GM23248 (cell line): ENCODE results near the gene IL22. TPM values are rescaled to one million over a fixed set of nuclear protein-coding genes. Genes with fewer than 3 reads are reported as not detected.

ENCODE experiments used
- DNase-seq: peaks from one replicate; pipeline ENCODE4 v3.0.0-alpha.2; 2015
- H2AFZ ChIP-seq: fragments of 200-600 bp; sonication (generic); 2 replicates; pipeline ENCODE4 v1.6.1; 2016; ENCODE audit warnings: antibody characterized with exemption
- H3F3A ChIP-seq: fragments of 200-600 bp; sonication (generic); 2 replicates; pipeline ENCODE4 v1.6.1; 2016; ENCODE audit warnings: mild to moderate bottlenecking, antibody characterized with exemption, mixed run types; ENCODE audit not compliant: insufficient read depth
- H3K27ac ChIP-seq: fragments of 200-600 bp; sonication (generic); 2 replicates; pipeline ENCODE4 v1.5.1; 2016; ENCODE audit warnings: mild to moderate bottlenecking
- H3K27me3 ChIP-seq: fragments of 200-600 bp; sonication (generic); replicated peaks from 2 replicates; pipeline ENCODE4 v1.6.1; 2016; ENCODE audit warnings: mild to moderate bottlenecking; ENCODE audit not compliant: insufficient read depth
- H3K36me3 ChIP-seq: fragments of 200-600 bp; sonication (generic); 2 replicates; pipeline ENCODE4 v1.6.1; 2016; ENCODE audit warnings: low read depth, mild to moderate bottlenecking
- H3K4me1 ChIP-seq: fragments of 200-600 bp; sonication (generic); 2 replicates; pipeline ENCODE4 v1.6.1; 2016; ENCODE audit warnings: mild to moderate bottlenecking; ENCODE audit not compliant: insufficient read depth
- H3K4me2 ChIP-seq: fragments of 200-600 bp; sonication (generic); one replicate; pipeline ENCODE4 v1.6.1; 2016; ENCODE audit warnings: mild to moderate bottlenecking; ENCODE audit not compliant: unreplicated experiment
- H3K4me3 ChIP-seq: fragments of 200-600 bp; sonication (generic); 2 replicates; pipeline ENCODE4 v1.5.1; 2016; ENCODE audit warnings: mild to moderate bottlenecking
- H3K79me2 ChIP-seq: fragments of 200-600 bp; sonication (generic); 2 replicates; pipeline ENCODE4 v1.6.1; 2016; ENCODE audit warnings: mild to moderate bottlenecking; ENCODE audit not compliant: insufficient read depth
- H3K9ac ChIP-seq: fragments of 200-600 bp; sonication (generic); 2 replicates; pipeline ENCODE4 v1.6.1; 2016; ENCODE audit warnings: mild to moderate bottlenecking
- H3K9me2 ChIP-seq: fragments of 200-600 bp; sonication (generic); 2 replicates; pipeline ENCODE4 v1.6.1; 2016; ENCODE audit warnings: mixed run types, mild to moderate bottlenecking, moderate library complexity; ENCODE audit not compliant: insufficient read depth
- H3K9me3 ChIP-seq: fragments of 200-600 bp; sonication (generic); one replicate; pipeline ENCODE4 v1.6.1; 2017; ENCODE audit warnings: low read depth
- H4K20me1 ChIP-seq: fragments of 200-600 bp; sonication (generic); 2 replicates; pipeline ENCODE4 v1.6.0; 2016; ENCODE audit not compliant: insufficient read depth
- EZH2 ChIP-seq: fragments of 200-600 bp; sonication (generic); IDR thresholded peaks from 2 replicates; pipeline ENCODE4 v1.6.1; 2018; ENCODE audit warnings: antibody characterized with exemption, mild to moderate bottlenecking; ENCODE audit not compliant: insufficient read depth, poor library complexity, severe bottlenecking
- EZH2phosphoT487 ChIP-seq: fragments of 200-600 bp; sonication (generic); IDR thresholded peaks from 2 replicates; pipeline ENCODE4 v1.6.1; 2018; ENCODE audit warnings: antibody characterized with exemption, moderate library complexity, mild to moderate bottlenecking, low read depth; ENCODE audit not compliant: insufficient read depth
- WGBS, 2 experiments: methylation state at CpG; one replicate each; pipeline ENCODE4 v1.1.6; 2015 to 2017; ENCODE audit warnings: low lambda C conversion rate in 2 of 2, low coverage in 1 of 2; ENCODE audit errors: missing lambda C conversion rate in 2 of 2; 5-methylcytosine and 5-hydroxymethylcytosine counted together
- in situ Hi-C: fragments of 300-500 bp; cut with MboI; formaldehyde crosslinking; loops from 2 replicates; pipeline ENCODE4 v1.15.0; 2020
- polyA plus RNA-seq: library from polyadenylated mRNA; unstranded; fragments of >200 nt; fragmentation: Nextera tagmentation; extraction: Ambion mirVana; gene quantifications from 2 replicates; pipeline ENCODE4 v1.2.1, GENCODE V29; 2016
- total RNA-seq: library from RNA; depleted of rRNA; stranded (reverse); fragments of >200 nt; shearing (Covaris generic); gene quantifications from 2 replicates; pipeline ENCODE4 v1.2.3, GENCODE V29; 2014

The IL22 gene
- total and polyA plus RNA-seq, 2 experiments from 2014 or later, result not detected

GRCh38 chr12:68233498-68233897 is 19.9 kb downstream of the IL22 start:
- H3K9ac ChIP-seq, result no peak overlapping the region
- H3K27me3 ChIP-seq, result no peaks in the 10 kb centered on the region
- H3K36me3 ChIP-seq, result no peaks in the 10 kb centered on the region
- no peaks in the 10 kb centered on the region for H4K20me1 ChIP-seq
- H3K9me3 ChIP-seq, result no peaks in the 10 kb centered on the region
- H3K4me3 ChIP-seq, result no peak overlapping the region
- H3F3A ChIP-seq, result 0 out of 2 replicates have a peak, but pooled peaks cover 13% of the 10 kb centered on the region
- H3K27ac ChIP-seq, result no peak overlapping the region
- H2AFZ ChIP-seq, result no peak overlapping the region
- H3K79me2 ChIP-seq, result no peaks in the 10 kb centered on the region
- no peak for DNase-seq
- H3K9me2 ChIP-seq, result no peaks in the 10 kb centered on the region
- TF ChIP-seq EZH2phosphoT487 (no peak), EZH2 (no peak)
- no peak overlapping the region for H3K4me2 ChIP-seq
- H3K4me1 ChIP-seq, result peaks cover 16% of the 10 kb centered on the region
- 67 to 81% methylated on average over 5 of the region's 5 CpGs for WGBS, 2 experiments
- in situ Hi-C loops, result loop anchor here (5.0 kb wide), 1 partner anchor 79 kb away; no protein-coding TSS in a partner anchor

GRCh38 chr12:68231691-68232090 is 21.7 kb downstream of the IL22 start:
- WGBS, 2 experiments, result 20 to 22% methylated on average over 3 of the region's 3 CpGs
- Histone ChIP-seq H3K27me3 (no peaks in the 10 kb centered on the region), H3F3A (no peaks in the 10 kb centered on the region), H3K79me2 (no peaks in the 10 kb centered on the region), H4K20me1 (no peaks in the 10 kb centered on the region), H3K36me3 (no peaks in the 10 kb centered on the region), H3K4me2 (no peak overlapping the region), H3K9ac (no peak overlapping the region), H3K27ac (no peak overlapping the region), H2AFZ (no peak overlapping the region), H3K4me3 (no peak overlapping the region), H3K9me2 (no peaks in the 10 kb centered on the region), H3K4me1 (peaks cover under 1% of the 10 kb centered on the region; the same call in 1 of the 2 replicates), H3K9me3 (no peaks in the 10 kb centered on the region)
- in situ Hi-C loops, result loop anchor here (5.0 kb wide), 1 partner anchor 81 kb away; no protein-coding TSS in a partner anchor
- TF ChIP-seq EZH2phosphoT487, result no peak
- TF ChIP-seq EZH2, result no peak
- peak; percentile 38 for DNase-seq

GRCh38 chr12:68231229-68231628 is 22.2 kb downstream of the IL22 start:
- H3K27me3 ChIP-seq, result no peaks in the 10 kb centered on the region
- no peak overlapping the region for H3K4me3 ChIP-seq
- no peaks in the 10 kb centered on the region for H4K20me1 ChIP-seq
- no peaks in the 10 kb centered on the region for H3F3A ChIP-seq
- H3K36me3 ChIP-seq, result no peaks in the 10 kb centered on the region
- H3K27ac ChIP-seq, result no peak overlapping the region
- H3K4me2 ChIP-seq, result no peak overlapping the region
- H3K9me2 ChIP-seq, result no peaks in the 10 kb centered on the region
- H2AFZ ChIP-seq, result no peak overlapping the region
- no peaks in the 10 kb centered on the region for H3K4me1 ChIP-seq
- H3K79me2 ChIP-seq, result no peaks in the 10 kb centered on the region
- no peaks in the 10 kb centered on the region for H3K9me3 ChIP-seq
- no peak for DNase-seq
- H3K9ac ChIP-seq, result no peak overlapping the region
- in situ Hi-C loops, result loop anchor here (5.0 kb wide), 1 partner anchor 81 kb away; no protein-coding TSS in a partner anchor
- no peak for TF ChIP-seq EZH2phosphoT487
- TF ChIP-seq EZH2, result no peak

- no peak for DNase-seq
- 0 out of 2 replicates have a peak, but pooled peaks cover 7% of the 10 kb centered on the region for H3F3A ChIP-seq
- H3K4me3 ChIP-seq, result no peak overlapping the region
Measured at GRCh38 chr12:68229956-68230355, 23.4 kb downstream of the IL22 start.

More at GRCh38 chr12:68229956-68230355, 23.4 kb downstream of the IL22 start:
- Histone ChIP-seq H3K36me3 (no peaks in the 10 kb centered on the region), H3K9me2 (no peaks in the 10 kb centered on the region), H2AFZ (no peak overlapping the region), H3K27ac (no peak overlapping the region), H4K20me1 (no peaks in the 10 kb centered on the region), H3K9me3 (no peaks in the 10 kb centered on the region), H3K79me2 (no peaks in the 10 kb centered on the region), H3K9ac (no peak overlapping the region), H3K4me2 (no peak overlapping the region), H3K4me1 (peaks cover 6% of the 10 kb centered on the region), H3K27me3 (no peaks in the 10 kb centered on the region)
- TF ChIP-seq EZH2 (no peak), EZH2phosphoT487 (no peak)
- in situ Hi-C loops, result loop anchor here (5.0 kb wide), 1 partner anchor 82 kb away; no protein-coding TSS in a partner anchor
- WGBS, 2 experiments, result 47 to 53% methylated on average over 2 of the region's 2 CpGs
